GM20000 (cell line): Measurements from ENCODE around the gene ASTN2.

Experiments used
- DNase-seq: peaks from one replicate; pipeline ENCODE4 v3.0.0; 2012; ENCODE audit warnings: low spot score
- CTCF ChIP-seq: IDR thresholded peaks from 2 replicates; pipeline ENCODE4 v1.5.1; 2012; ENCODE audit warnings: mild to moderate bottlenecking, control low read depth; ENCODE audit errors: extremely low read depth, missing control alignments

The ASTN2 gene

GRCh38 chr9:116468793-116469527 is 945.9 kb downstream of the ASTN2 start:
- DNase-seq: no peak
- no peak for TF ChIP-seq CTCF

DNA sequence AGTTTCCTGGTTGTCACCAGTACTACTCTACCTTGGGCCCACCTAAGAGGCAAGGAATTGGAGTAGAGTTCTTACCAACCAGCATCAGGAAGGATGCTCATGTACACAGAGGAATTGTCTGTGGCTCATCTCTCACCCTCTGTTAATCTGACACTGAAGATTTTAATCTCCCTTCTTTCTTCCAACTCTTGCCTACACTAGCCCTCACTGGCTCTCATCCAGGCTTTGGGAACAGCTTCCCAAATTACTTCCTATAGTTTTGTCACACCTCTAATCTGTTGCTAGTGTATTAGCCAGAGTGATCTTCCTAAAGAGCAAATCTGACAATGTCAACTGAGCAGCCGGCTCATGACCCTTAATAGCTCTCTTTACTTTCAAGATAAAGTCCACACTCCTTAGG is 946.5 kb downstream of the ASTN2 start:
- no peak for DNase-seq
- TF ChIP-seq CTCF: no peak

- TF ChIP-seq CTCF: no peak
These were observed 947.0 kb downstream of the ASTN2 start for GRCh38 chr9:116467740-116468351.

DNA sequence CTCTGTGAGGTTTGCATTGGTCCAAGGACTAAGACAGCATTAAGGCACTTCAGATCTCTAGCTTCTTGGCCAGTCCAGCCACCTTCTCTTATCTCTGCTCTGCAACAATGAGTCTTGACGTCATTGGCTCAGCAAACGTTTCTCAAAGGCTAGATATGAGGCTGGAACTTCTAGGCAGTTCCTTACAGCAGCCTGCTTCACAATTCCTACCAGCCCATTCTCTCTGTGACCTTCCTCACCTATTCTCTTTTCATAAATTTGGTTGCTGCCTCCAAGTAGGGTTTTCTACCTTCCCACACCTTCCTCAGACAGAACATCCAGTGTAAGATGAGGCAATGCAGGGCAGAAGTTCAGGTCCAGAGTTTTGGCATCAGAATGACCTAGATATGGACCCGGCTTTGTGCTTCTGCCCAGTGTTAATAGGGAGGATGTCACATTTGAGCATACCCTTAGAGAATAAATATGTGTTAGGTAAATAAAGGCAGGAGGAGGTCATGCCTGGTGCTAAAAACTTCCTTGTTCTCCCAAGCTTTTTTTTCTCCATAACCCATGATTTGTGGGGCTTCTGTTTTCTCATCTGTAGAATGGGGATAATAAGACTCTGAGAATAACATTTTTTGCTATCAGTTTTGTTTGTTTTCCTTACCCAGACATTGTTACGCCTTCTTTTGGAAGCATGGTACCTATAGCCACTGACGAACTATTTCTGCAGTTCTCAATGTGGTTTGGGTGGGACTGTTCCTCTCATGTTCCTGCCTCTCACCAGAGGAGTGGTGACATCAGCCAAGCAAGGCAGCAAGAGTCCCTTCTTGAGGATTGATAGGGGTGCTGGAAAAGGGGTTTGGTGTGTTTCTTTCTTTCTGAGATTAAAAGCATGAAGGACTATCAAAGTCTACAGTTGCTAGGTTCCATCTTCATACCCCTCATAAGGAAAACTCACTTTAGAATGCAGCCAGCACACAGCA is 948.3 kb downstream of the ASTN2 start:
- TF ChIP-seq CTCF: no peak
- no peak for DNase-seq

More at GRCh38 chr9:116467740-116468351, 947.0 kb downstream of the ASTN2 start:
- no peak for DNase-seq

DNA sequence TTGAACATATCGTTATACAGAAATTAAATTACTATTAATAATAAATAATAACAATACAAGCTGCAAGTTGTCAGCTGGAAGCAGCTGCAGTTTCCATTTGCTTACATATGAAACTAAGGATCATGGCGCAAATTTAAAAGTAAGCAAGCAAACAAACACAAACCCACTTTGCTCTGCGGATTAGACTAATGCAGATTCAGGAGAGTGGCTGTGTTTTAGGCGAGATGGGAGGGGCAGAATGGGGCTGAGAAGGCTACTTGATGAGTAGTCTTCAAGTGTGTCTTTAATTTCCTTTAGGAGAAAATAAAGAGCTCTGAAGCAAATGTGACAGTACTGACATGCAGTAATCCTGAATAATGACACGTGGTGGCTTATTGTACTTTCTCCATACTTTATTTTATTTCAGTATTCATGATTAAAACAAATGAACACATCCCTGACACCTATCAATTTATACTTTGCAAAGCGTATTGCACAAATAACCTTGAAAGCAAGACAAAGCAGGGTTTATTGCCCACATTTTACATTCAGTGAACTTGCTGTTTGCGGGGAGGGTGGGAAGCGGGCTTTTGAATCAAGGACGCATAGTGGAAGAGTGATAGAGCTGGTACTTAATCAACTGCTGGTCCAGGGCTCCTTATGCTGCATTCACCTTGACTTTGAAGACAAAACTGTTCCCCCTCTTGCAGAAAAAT is 949.1 kb downstream of the ASTN2 start:
- no peak for DNase-seq
- TF ChIP-seq CTCF: no peak

DNA sequence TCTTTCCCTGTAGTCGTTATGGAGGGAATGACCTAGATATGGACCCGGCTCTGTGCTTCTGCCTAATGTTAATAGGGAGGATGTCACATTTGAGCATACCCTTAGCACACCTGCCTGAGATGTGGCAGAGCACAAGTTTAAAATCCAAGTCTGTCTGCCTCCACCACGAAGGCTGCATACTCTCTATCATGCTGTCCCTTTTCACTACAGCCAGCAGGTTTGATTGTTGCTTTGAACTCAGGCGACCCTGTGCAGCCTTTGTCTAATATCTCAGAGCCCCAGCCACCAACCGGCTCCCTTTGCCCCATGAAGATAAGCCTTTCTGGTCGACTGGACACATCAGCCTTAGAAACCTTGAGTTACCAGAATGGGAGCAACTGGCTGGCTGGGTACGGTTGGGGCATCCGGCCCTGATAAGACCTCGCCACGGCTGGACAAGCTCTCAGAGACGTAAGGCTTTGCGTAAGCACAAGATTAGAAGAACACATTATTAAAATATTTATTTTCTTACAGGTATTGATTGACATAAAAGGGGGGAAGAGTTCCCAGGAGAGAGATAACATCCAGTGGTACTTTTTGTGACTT is 949.8 kb downstream of the ASTN2 start:
- TF ChIP-seq CTCF: no peak
- DNase-seq: no peak
